Vagina (tissue), 2 donors: ENCODE data around the gene LGALS12. TPM values are rescaled to one million over a fixed set of nuclear protein-coding genes. Genes with fewer than 3 reads are reported as not detected.
A peak's percentile ranks its signal among the peaks of the same experiment; 100 is the strongest.

Source experiments
- DNase-seq, 2 donors: peaks; one replicate each; pipeline ENCODE4 v3.0.0-alpha.2; 2017; ENCODE audit errors: extremely low spot score in 2 of 2
- H3K27ac ChIP-seq: fragments of 200-600 bp; sonication (generic); one replicate; pipeline ENCODE4 v1.5.1; 2019
- H3K27me3 ChIP-seq: fragments of 200-600 bp; sonication (generic); one replicate; pipeline ENCODE4 v1.5.1; 2019
- H3K36me3 ChIP-seq, 2 donors: fragments of 200-600 bp; sonication (generic); one replicate each; pipeline ENCODE4 v1.5.1; 2017 to 2019
- H3K4me1 ChIP-seq: fragments of 200-600 bp; sonication (generic); one replicate; pipeline ENCODE4 v1.5.1; 2019
- H3K4me3 ChIP-seq, 2 donors: fragments of 200-600 bp; sonication (generic); 1 replicate in 1 of 2; 2 replicates in 1 of 2; pipeline ENCODE4 v1.5.1; 2016 to 2019
- H3K9me3 ChIP-seq: fragments of 200-600 bp; sonication (generic); one replicate; pipeline ENCODE4 v1.5.1; 2019
- CTCF ChIP-seq, 3 experiments: fragments of 450-650 bp in 2 of 3; fragments of 200-600 bp in 1 of 3; sonication (generic) in 1 of 3; IDR thresholded peaks; one replicate each; pipeline ENCODE4 v1.5.1; 2017 to 2019; ENCODE audit warnings: antibody characterized with exemption in 3 of 3, mild to moderate bottlenecking in 2 of 3, moderate library complexity in 2 of 3
- POLR2A ChIP-seq, 2 donors: fragments of 450-650 bp; IDR thresholded peaks; one replicate each; pipeline ENCODE4 v1.6.1; 2017; ENCODE audit warnings: antibody characterized with exemption in 2 of 2, mild to moderate bottlenecking in 2 of 2, moderate library complexity in 2 of 2
- POLR2AphosphoS5 ChIP-seq, 2 donors: sonication (generic); formaldehyde crosslinking; IDR thresholded peaks; one replicate each; pipeline ENCODE4 v1.9.0; 2017; ENCODE audit warnings: antibody characterized with exemption in 2 of 2, mild to moderate bottlenecking in 2 of 2, low read depth in 1 of 2; ENCODE audit not compliant: insufficient read depth in 1 of 2
- intact Hi-C: fragments of 100-400 bp; cut with DNase I; formaldehyde crosslinking; loops from one replicate; pipeline ENCODE4 v1.15.1; 2023
- total RNA-seq: library from RNA; depleted of rRNA; stranded (reverse); fragments of >200 nt; gene quantifications from one replicate; pipeline ENCODE4 v1.2.3, GENCODE V29; 2016

Gene LGALS12
- total RNA-seq, 1 donor from 2014 or later, result 2.7 TPM

GRCh38 chr11:63476618-63477017 lies 29.3 kb upstream of the LGALS12 start:
- intact Hi-C loops, result loop anchor here (5.0 to 10.0 kb wide), 2 partner anchors 258 to 1156 kb away; no protein-coding TSS in a partner anchor
- TF ChIP-seq CTCF (IDR thresholded peaks at IDR 0.05), result no peak
- TF ChIP-seq POLR2AphosphoS5 (IDR thresholded peaks at IDR 0.05; ENCODE audit: insufficient read depth in 1 of 2, low read depth in 1 of 2), result no peak
- no peak for TF ChIP-seq POLR2A (IDR thresholded peaks at IDR 0.05)
- DNase-seq, result no peak

GRCh38 chr11:63478896-63479295 lies 27.0 kb upstream of the LGALS12 start:
- H3K27ac ChIP-seq, result no peak overlapping the region
- H3K36me3 ChIP-seq, result no peaks in the 10 kb centered on the region
- no peaks in the 10 kb centered on the region for H3K27me3 ChIP-seq
- no peaks in the 10 kb centered on the region for H3K4me1 ChIP-seq
- intact Hi-C loops, result loop anchor here (5.0 to 10.0 kb wide), 2 partner anchors 256 to 1153 kb away; no protein-coding TSS in a partner anchor
- TF ChIP-seq CTCF (IDR thresholded peaks at IDR 0.05), result peak; percentile 85 to 91 (median 87)
- TF ChIP-seq POLR2A (IDR thresholded peaks at IDR 0.05), result no peak
- TF ChIP-seq POLR2AphosphoS5 (IDR thresholded peaks at IDR 0.05; ENCODE audit: insufficient read depth in 1 of 2, low read depth in 1 of 2), result peak in 1 of 2 donors; percentile 27
- H3K4me3 ChIP-seq, result no peak overlapping the region
- H3K9me3 ChIP-seq, result no peaks in the 10 kb centered on the region
- DNase-seq, result no peak

More at GRCh38 chr11:63476618-63477017, 29.3 kb upstream of the LGALS12 start:
- Histone ChIP-seq H3K9me3 (no peaks in the 10 kb centered on the region), H3K27ac (no peak overlapping the region), H3K4me1 (no peaks in the 10 kb centered on the region), H3K27me3 (no peaks in the 10 kb centered on the region), H3K4me3 (no peak overlapping the region), H3K36me3 (no peaks in the 10 kb centered on the region)

DNA sequence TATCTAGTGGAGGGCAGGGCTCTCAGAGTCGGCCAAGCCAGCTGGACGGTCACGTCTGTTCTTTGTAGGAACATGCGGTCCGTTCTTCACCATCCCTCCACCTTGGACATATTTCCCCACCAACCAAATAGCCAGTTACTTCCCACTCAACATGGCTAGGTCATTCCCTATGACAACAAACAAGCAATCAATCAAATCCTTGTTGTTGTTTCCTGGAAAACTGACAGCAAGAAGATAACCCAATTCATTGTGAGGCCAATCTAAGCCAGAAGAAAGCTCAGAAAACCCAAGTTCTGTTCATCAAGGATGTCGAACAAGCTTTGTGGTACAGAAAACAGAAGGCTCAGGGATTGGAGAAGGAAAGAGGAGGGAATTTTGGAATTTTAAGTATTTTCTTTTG lies 25.8 kb upstream of the LGALS12 start:
- DNase-seq, result no peak
- H3K9me3 ChIP-seq, result no peaks in the 10 kb centered on the region
- TF ChIP-seq POLR2A (IDR thresholded peaks at IDR 0.05) (no peak), CTCF (IDR thresholded peaks at IDR 0.05) (no peak), POLR2AphosphoS5 (IDR thresholded peaks at IDR 0.05; ENCODE audit: insufficient read depth in 1 of 2, low read depth in 1 of 2) (no peak)
- H3K36me3 ChIP-seq, result no peaks in the 10 kb centered on the region
- no peak overlapping the region for H3K27ac ChIP-seq
- H3K4me1 ChIP-seq, result no peaks in the 10 kb centered on the region
- H3K4me3 ChIP-seq, result no peak overlapping the region
- intact Hi-C loops, result loop anchor here (5.0 kb wide), 1 partner anchor 157 kb away; no protein-coding TSS in a partner anchor
- no peaks in the 10 kb centered on the region for H3K27me3 ChIP-seq

- Histone ChIP-seq H3K4me1 (peaks cover 11% of the 10 kb centered on the region), H3K4me3 (no peak overlapping the region), H3K27me3 (no peaks in the 10 kb centered on the region), H3K36me3 (no peaks in the 10 kb centered on the region), H3K27ac (no peak overlapping the region), H3K9me3 (no peaks in the 10 kb centered on the region)
- TF ChIP-seq CTCF (IDR thresholded peaks at IDR 0.05) (no peak), POLR2AphosphoS5 (IDR thresholded peaks at IDR 0.05; ENCODE audit: insufficient read depth in 1 of 2, low read depth in 1 of 2) (no peak), POLR2A (IDR thresholded peaks at IDR 0.05) (no peak)
- DNase-seq, result no peak
- intact Hi-C loops, result no loop called here
Measured at GRCh38 chr11:63485777-63486176, 20.1 kb upstream of the LGALS12 start.

GRCh38 chr11:63488789-63489188 lies 17.1 kb upstream of the LGALS12 start:
- H3K4me3 ChIP-seq, result no peak overlapping the region
- no peak for DNase-seq
- no peaks in the 10 kb centered on the region for H3K27me3 ChIP-seq
- H3K27ac ChIP-seq, result no peak overlapping the region
- H3K36me3 ChIP-seq, result no peaks in the 10 kb centered on the region
- intact Hi-C loops, result no loop called here
- no peak for TF ChIP-seq POLR2A (IDR thresholded peaks at IDR 0.05)
- TF ChIP-seq CTCF (IDR thresholded peaks at IDR 0.05), result no peak
- no peak for TF ChIP-seq POLR2AphosphoS5 (IDR thresholded peaks at IDR 0.05; ENCODE audit: insufficient read depth in 1 of 2, low read depth in 1 of 2)
- H3K9me3 ChIP-seq, result no peaks in the 10 kb centered on the region
- peaks cover 22% of the 10 kb centered on the region for H3K4me1 ChIP-seq
